Measurements from ENCODE around the gene RGS9.
A peak's percentile ranks its signal among the peaks of the same experiment; 100 is the strongest.

The RGS9 gene

GRCh38 chr17:65229621-65229995, 92.4 kb downstream of the RGS9 start:
- no peak overlapping the region for H3K14ac ChIP-seq (ENCODE audit: low read length)
- H3K23ac ChIP-seq (ENCODE audit: low read depth, low read length, poor library complexity), result no peak overlapping the region
- no peak overlapping the region for H4K8ac ChIP-seq (ENCODE audit: low read depth, low read length)
- no peak overlapping the region for H2AK5ac ChIP-seq (ENCODE audit: low read depth, low read length)
- no peak overlapping the region for H3K4ac ChIP-seq (ENCODE audit: low read length)
- DNase-seq (ENCODE audit: low spot score), result no peak
- no peak overlapping the region for H3K4me2 ChIP-seq (ENCODE audit: insufficient read depth, low read length, poor library complexity, severe bottlenecking)
- H3K18ac ChIP-seq (ENCODE audit: low read length), result no peak overlapping the region
- peaks cover 4 to 14% of the 10 kb centered on the region in 2 donors for H3K4me1 ChIP-seq (ENCODE audit: control insufficient read depth in 2 of 2, insufficient read depth in 1 of 2, low read depth in 1 of 2, low read length in 2 of 2)
- no peak overlapping the region for H2BK5ac ChIP-seq (ENCODE audit: low read length)
- H3K79me1 ChIP-seq (ENCODE audit: low read depth, low read length), result no peaks in the 10 kb centered on the region
- H3K27me3 ChIP-seq (ENCODE audit: control insufficient read depth in 3 of 3, insufficient read depth in 3 of 3, low read depth in 1 of 3, low read length in 3 of 3), result no peaks in the 10 kb centered on the region
- no peak overlapping the region for H2BK120ac ChIP-seq (ENCODE audit: low read depth, low read length)
- H3K9me3 ChIP-seq (replicated peaks in 1 of 2; ENCODE audit: control insufficient read depth in 2 of 2, insufficient read depth in 1 of 2, low read depth in 1 of 2, low read length in 2 of 2), result no peaks in the 10 kb centered on the region
- no CpG with 5 or more reads among the region's 3 CpGs for WGBS, 2 donors (ENCODE audit: extremely low coverage in 2 of 2, insufficient read length in 2 of 2, insufficient replicate concordance in 1 of 2)
- no peak overlapping the region for H3K9ac ChIP-seq (ENCODE audit: low read depth, low read length, poor library complexity)
- H2AFZ ChIP-seq (ENCODE audit: low read length), result peak overlapping the region; percentile 34
- no peak overlapping the region for H3K4me3 ChIP-seq (ENCODE audit: low read length in 2 of 2)
- no peak overlapping the region for H2BK12ac ChIP-seq (ENCODE audit: low read length)
- no peak overlapping the region for H3K27ac ChIP-seq (replicated peaks; ENCODE audit: low read length)
- no peak overlapping the region for H2BK15ac ChIP-seq (ENCODE audit: low read length)
- no peaks in the 10 kb centered on the region for H3K36me3 ChIP-seq (replicated peaks in 1 of 2; ENCODE audit: control insufficient read depth in 2 of 2, insufficient read depth in 2 of 2, low read length in 2 of 2)
- no peak overlapping the region for H4K91ac ChIP-seq (ENCODE audit: low read depth, low read length, poor library complexity)

- H3K4me3 ChIP-seq (ENCODE audit: low read length in 2 of 2), result no peak overlapping the region
- H3K27ac ChIP-seq (replicated peaks; ENCODE audit: low read length), result no peak overlapping the region
- H3K9me3 ChIP-seq (replicated peaks in 1 of 2; ENCODE audit: control insufficient read depth in 2 of 2, insufficient read depth in 1 of 2, low read depth in 1 of 2, low read length in 2 of 2), result no peaks in the 10 kb centered on the region
- H3K4me2 ChIP-seq (ENCODE audit: insufficient read depth, low read length, poor library complexity, severe bottlenecking), result no peak overlapping the region
- no peak for DNase-seq (ENCODE audit: low spot score)
- no peak overlapping the region for H2BK15ac ChIP-seq (ENCODE audit: low read length)
- no peaks in the 10 kb centered on the region for H3K79me1 ChIP-seq (ENCODE audit: low read depth, low read length)
- H3K23ac ChIP-seq (ENCODE audit: low read depth, low read length, poor library complexity), result no peak overlapping the region
- H4K91ac ChIP-seq (ENCODE audit: low read depth, low read length, poor library complexity), result no peak overlapping the region
- no CpG with 5 or more reads among the region's 4 CpGs for WGBS, 2 donors (ENCODE audit: extremely low coverage in 2 of 2, insufficient read length in 2 of 2, insufficient replicate concordance in 1 of 2)
- no peaks in the 10 kb centered on the region for H3K27me3 ChIP-seq (ENCODE audit: control insufficient read depth in 3 of 3, insufficient read depth in 3 of 3, low read depth in 1 of 3, low read length in 3 of 3)
- H2BK12ac ChIP-seq (ENCODE audit: low read length), result no peak overlapping the region
- no peak overlapping the region for H3K9ac ChIP-seq (ENCODE audit: low read depth, low read length, poor library complexity)
- H3K14ac ChIP-seq (ENCODE audit: low read length), result no peak overlapping the region
- H3K36me3 ChIP-seq (replicated peaks in 1 of 2; ENCODE audit: control insufficient read depth in 2 of 2, insufficient read depth in 2 of 2, low read length in 2 of 2), result no peaks in the 10 kb centered on the region
- H3K4me1 ChIP-seq (ENCODE audit: control insufficient read depth in 2 of 2, insufficient read depth in 1 of 2, low read depth in 1 of 2, low read length in 2 of 2), result peaks cover 4 to 14% of the 10 kb centered on the region in 2 donors
- no peak overlapping the region for H2BK5ac ChIP-seq (ENCODE audit: low read length)
- H3K18ac ChIP-seq (ENCODE audit: low read length), result no peak overlapping the region
- H4K8ac ChIP-seq (ENCODE audit: low read depth, low read length), result no peak overlapping the region
- no peak overlapping the region for H2AK5ac ChIP-seq (ENCODE audit: low read depth, low read length)
- H2AFZ ChIP-seq (ENCODE audit: low read length), result no peak overlapping the region
- no peak overlapping the region for H3K4ac ChIP-seq (ENCODE audit: low read length)
- no peak overlapping the region for H2BK120ac ChIP-seq (ENCODE audit: low read depth, low read length)
Observed at GRCh38 chr17:65230040-65230439, 92.9 kb downstream of the RGS9 start.

GRCh38 chr17:65231086-65231485, 93.9 kb downstream of the RGS9 start:
- no peak overlapping the region for H2BK120ac ChIP-seq (ENCODE audit: low read depth, low read length)
- no peak overlapping the region for H2AK5ac ChIP-seq (ENCODE audit: low read depth, low read length)
- no peaks in the 10 kb centered on the region for H3K79me1 ChIP-seq (ENCODE audit: low read depth, low read length)
- H2AFZ ChIP-seq (ENCODE audit: low read length), result peak overlapping the region; percentile 81
- H4K8ac ChIP-seq (ENCODE audit: low read depth, low read length), result no peak overlapping the region
- H3K18ac ChIP-seq (ENCODE audit: low read length), result no peak overlapping the region
- H3K4ac ChIP-seq (ENCODE audit: low read length), result no peak overlapping the region
- H3K4me1 ChIP-seq (ENCODE audit: control insufficient read depth in 2 of 2, insufficient read depth in 1 of 2, low read depth in 1 of 2, low read length in 2 of 2), result peaks cover 4 to 12% of the 10 kb centered on the region in 2 donors
- no peak overlapping the region for H3K27ac ChIP-seq (replicated peaks; ENCODE audit: low read length)
- no peak overlapping the region for H2BK5ac ChIP-seq (ENCODE audit: low read length)
- no peak overlapping the region for H2BK15ac ChIP-seq (ENCODE audit: low read length)
- no peak overlapping the region for H3K9ac ChIP-seq (ENCODE audit: low read depth, low read length, poor library complexity)
- no peak overlapping the region for H3K14ac ChIP-seq (ENCODE audit: low read length)
- H3K4me3 ChIP-seq (ENCODE audit: low read length in 2 of 2), result no peak overlapping the region
- no peak overlapping the region for H3K23ac ChIP-seq (ENCODE audit: low read depth, low read length, poor library complexity)
- H3K9me3 ChIP-seq (replicated peaks in 1 of 2; ENCODE audit: control insufficient read depth in 2 of 2, insufficient read depth in 1 of 2, low read depth in 1 of 2, low read length in 2 of 2), result peaks cover 0 to 6% of the 10 kb centered on the region in 2 donors
- WGBS, 2 donors (ENCODE audit: extremely low coverage in 2 of 2, insufficient read length in 2 of 2, insufficient replicate concordance in 1 of 2), result no CpG with 5 or more reads among the region's 5 CpGs
- no peak for DNase-seq (ENCODE audit: low spot score)
- no peaks in the 10 kb centered on the region for H3K36me3 ChIP-seq (replicated peaks in 1 of 2; ENCODE audit: control insufficient read depth in 2 of 2, insufficient read depth in 2 of 2, low read length in 2 of 2)
- no peak overlapping the region for H4K91ac ChIP-seq (ENCODE audit: low read depth, low read length, poor library complexity)
- no peak overlapping the region for H3K4me2 ChIP-seq (ENCODE audit: insufficient read depth, low read length, poor library complexity, severe bottlenecking)
- H2BK12ac ChIP-seq (ENCODE audit: low read length), result no peak overlapping the region
- H3K27me3 ChIP-seq (ENCODE audit: control insufficient read depth in 3 of 3, insufficient read depth in 3 of 3, low read depth in 1 of 3, low read length in 3 of 3), result no peaks in the 10 kb centered on the region

DNA sequence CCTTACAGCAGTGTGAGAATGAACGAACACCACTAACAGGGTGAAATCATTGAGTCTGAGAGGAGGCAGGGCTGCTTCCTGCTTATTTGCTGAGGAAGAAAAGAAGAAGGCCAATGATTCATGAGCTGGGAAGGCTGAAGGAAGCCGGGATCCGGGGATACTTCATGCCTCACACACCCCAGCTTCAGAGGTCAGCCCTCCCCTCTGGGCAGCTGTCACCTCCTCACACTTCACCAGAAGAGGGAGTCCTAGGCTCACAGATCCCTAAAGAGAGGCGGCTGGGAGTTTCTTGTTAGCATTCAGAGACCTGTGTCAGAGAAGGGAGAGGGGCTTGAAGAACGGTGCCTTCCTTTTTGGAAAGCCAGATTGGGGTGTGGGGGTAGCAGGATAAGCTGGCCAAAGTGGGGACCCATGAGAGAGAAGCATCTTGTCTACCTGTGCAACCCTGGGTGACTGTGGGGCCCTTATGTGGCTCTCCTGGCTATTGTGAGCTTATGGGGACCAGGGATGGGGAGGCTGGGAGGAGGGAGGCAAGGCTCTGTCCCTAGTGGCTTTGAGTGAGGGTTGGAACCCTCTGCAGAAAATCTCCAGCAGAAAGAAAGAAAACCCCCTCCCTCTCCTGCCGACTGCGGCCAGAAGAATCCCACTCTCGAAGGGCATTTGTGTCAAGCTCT, 94.6 kb downstream of the RGS9 start:
- WGBS, 2 donors (ENCODE audit: extremely low coverage in 2 of 2, insufficient read length in 2 of 2, insufficient replicate concordance in 1 of 2), result no CpG with 5 or more reads among the region's 8 CpGs
- DNase-seq (ENCODE audit: low spot score), result peak; percentile 69

More for the DNA sequence above, 94.6 kb downstream of the RGS9 start:
- Histone ChIP-seq H3K4me3 (ENCODE audit: low read length in 2 of 2) (no peak overlapping the region), H3K18ac (ENCODE audit: low read length) (peak overlapping the region; percentile 33), H2BK15ac (ENCODE audit: low read length) (no peak overlapping the region), H3K9me3 (replicated peaks in 1 of 2; ENCODE audit: control insufficient read depth in 2 of 2, insufficient read depth in 1 of 2, low read depth in 1 of 2, low read length in 2 of 2) (peaks cover 0 to 8% of the 10 kb centered on the region in 2 donors), H2BK120ac (ENCODE audit: low read depth, low read length) (no peak overlapping the region), H3K4ac (ENCODE audit: low read length) (no peak overlapping the region), H4K8ac (ENCODE audit: low read depth, low read length) (no peak overlapping the region), H3K79me1 (ENCODE audit: low read depth, low read length) (no peaks in the 10 kb centered on the region), H2AFZ (ENCODE audit: low read length) (peak overlapping the region; percentile 81), H3K23ac (ENCODE audit: low read depth, low read length, poor library complexity) (no peak overlapping the region), H3K27ac (replicated peaks; ENCODE audit: low read length) (no peak overlapping the region), H3K14ac (ENCODE audit: low read length) (no peak overlapping the region), H3K4me1 (ENCODE audit: control insufficient read depth in 2 of 2, insufficient read depth in 1 of 2, low read depth in 1 of 2, low read length in 2 of 2) (peaks cover 4 to 12% of the 10 kb centered on the region in 2 donors), H2BK5ac (ENCODE audit: low read length) (no peak overlapping the region), H3K9ac (ENCODE audit: low read depth, low read length, poor library complexity) (no peak overlapping the region), H4K91ac (ENCODE audit: low read depth, low read length, poor library complexity) (no peak overlapping the region), H2BK12ac (ENCODE audit: low read length) (no peak overlapping the region), H2AK5ac (ENCODE audit: low read depth, low read length) (no peak overlapping the region), H3K36me3 (replicated peaks in 1 of 2; ENCODE audit: control insufficient read depth in 2 of 2, insufficient read depth in 2 of 2, low read length in 2 of 2) (no peaks in the 10 kb centered on the region), H3K4me2 (ENCODE audit: insufficient read depth, low read length, poor library complexity, severe bottlenecking) (no peak overlapping the region), H3K27me3 (ENCODE audit: control insufficient read depth in 3 of 3, insufficient read depth in 3 of 3, low read depth in 1 of 3, low read length in 3 of 3) (no peaks in the 10 kb centered on the region)

Measured in neuronal stem cell (in vitro differentiated cells).